DOHH2 (cell line): Measurements from ENCODE around the gene CHMP1B.

Experiments
- H3F3A ChIP-seq: fragments of 200-600 bp; sonication (generic), shearing (Covaris generic); 2 replicates; pipeline ENCODE4 v1.6.0; 2016; ENCODE audit warnings: antibody characterized with exemption, mild to moderate bottlenecking; ENCODE audit not compliant: control insufficient read depth, insufficient read depth
- H3K27ac ChIP-seq: fragments of 200-600 bp; sonication (generic); 2 replicates; pipeline ENCODE4 v1.5.1; 2014; ENCODE audit warnings: low read depth, mild to moderate bottlenecking, low read length, moderate library complexity
- H3K27me3 ChIP-seq: fragments of 200-600 bp; sonication (generic); 2 replicates; pipeline ENCODE4 v1.6.1; 2014; ENCODE audit warnings: mild to moderate bottlenecking, low read length, mixed read lengths; ENCODE audit not compliant: control insufficient read depth
- H3K36me3 ChIP-seq: fragments of 200-600 bp; sonication (generic); 2 replicates; pipeline ENCODE4 v1.6.1; 2014; ENCODE audit warnings: mild to moderate bottlenecking, low read length, moderate library complexity, mixed read lengths; ENCODE audit not compliant: control insufficient read depth
- H3K4me1 ChIP-seq: fragments of 200-600 bp; sonication (generic); 2 replicates; pipeline ENCODE4 v1.6.1; 2014; ENCODE audit warnings: mild to moderate bottlenecking, low read length, mixed read lengths; ENCODE audit not compliant: control insufficient read depth
- H3K4me2 ChIP-seq: fragments of 200-600 bp; sonication (generic); 2 replicates; pipeline ENCODE4 v1.6.0; 2014; ENCODE audit warnings: mild to moderate bottlenecking, low read length, moderate library complexity
- H3K4me3 ChIP-seq: fragments of 200-600 bp; sonication (generic); 2 replicates; pipeline ENCODE4 v1.5.1; 2014; ENCODE audit warnings: mild to moderate bottlenecking, low read length, mixed read lengths
- H3K79me2 ChIP-seq: fragments of 200-600 bp; sonication (generic); 2 replicates; pipeline ENCODE4 v1.6.1; 2014; ENCODE audit warnings: mild to moderate bottlenecking, low read length, mixed read lengths; ENCODE audit not compliant: control insufficient read depth
- H3K9me2 ChIP-seq: fragments of 200-600 bp; sonication (generic); replicated peaks from 2 replicates; pipeline ENCODE4 v1.6.1; 2014; ENCODE audit warnings: mild to moderate bottlenecking, low read length, mixed read lengths; ENCODE audit not compliant: control insufficient read depth
- H3K9me3 ChIP-seq: fragments of 200-600 bp; sonication (generic); 2 replicates; pipeline ENCODE4 v1.6.1; 2014; ENCODE audit warnings: antibody characterized with exemption, low read length, mixed read lengths; ENCODE audit not compliant: control insufficient read depth, insufficient read depth
- H4K20me1 ChIP-seq: fragments of 200-600 bp; sonication (generic); 2 replicates; pipeline ENCODE4 v1.6.0; 2014; ENCODE audit warnings: low read depth, mild to moderate bottlenecking, antibody characterized with exemption, low read length, moderate library complexity; ENCODE audit not compliant: control insufficient read depth, insufficient read depth
- CTCF ChIP-seq: fragments of 200-600 bp; sonication (generic); IDR thresholded peaks from one replicate; pipeline ENCODE4 v1.5.1; 2014; ENCODE audit warnings: antibody characterized with exemption, mild to moderate bottlenecking, low read depth, low read length; ENCODE audit not compliant: poor library complexity, severe bottlenecking
- EZH2phosphoT487 ChIP-seq: fragments of 200-600 bp; sonication (generic); IDR thresholded peaks from 2 replicates; pipeline ENCODE4 v1.6.1; 2017; ENCODE audit warnings: borderline replicate concordance, mild to moderate bottlenecking, antibody characterized with exemption, low read length, moderate library complexity, mixed read lengths

CHMP1B gene

GRCh38 chr18:11821643-11822237 lies 29.5 kb upstream of the CHMP1B start:
- Histone ChIP-seq H3K79me2 (no peaks in the 10 kb centered on the region), H3K4me3 (no peak overlapping the region), H4K20me1 (no peaks in the 10 kb centered on the region), H3K9me3 (no peaks in the 10 kb centered on the region), H3K36me3 (no peaks in the 10 kb centered on the region), H3F3A (no peaks in the 10 kb centered on the region), H3K27ac (no peak overlapping the region), H3K9me2 (no peaks in the 10 kb centered on the region), H3K4me1 (no peaks in the 10 kb centered on the region), H3K27me3 (no peaks in the 10 kb centered on the region), H3K4me2 (no peak overlapping the region)
- no peak for TF ChIP-seq EZH2phosphoT487
- TF ChIP-seq CTCF: no peak

DNA sequence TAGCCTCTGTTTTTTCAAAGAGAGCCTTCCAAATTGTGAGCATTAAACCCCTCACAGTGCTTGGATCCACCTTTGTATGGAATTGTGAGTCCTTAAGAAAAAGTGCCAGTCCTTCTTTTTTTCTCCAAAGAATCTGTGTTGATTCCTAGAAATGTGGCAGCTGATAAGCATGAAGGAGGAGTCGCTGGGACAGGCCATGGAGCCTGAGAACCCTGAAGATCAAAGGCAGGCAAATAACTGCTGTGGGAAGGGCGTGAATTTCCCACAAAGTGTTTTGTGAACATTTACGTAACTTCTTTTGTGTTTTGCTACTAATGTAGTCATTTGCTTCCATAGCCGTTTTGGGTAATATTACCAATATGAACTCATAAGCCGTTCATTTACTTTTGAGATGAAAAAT lies 27.7 kb upstream of the CHMP1B start:
- Histone ChIP-seq H3K79me2 (no peaks in the 10 kb centered on the region), H3K36me3 (no peaks in the 10 kb centered on the region), H3K4me1 (no peaks in the 10 kb centered on the region), H3K27me3 (no peaks in the 10 kb centered on the region), H4K20me1 (no peaks in the 10 kb centered on the region), H3K27ac (no peak overlapping the region), H3K4me2 (no peak overlapping the region), H3K9me3 (no peaks in the 10 kb centered on the region), H3K9me2 (no peaks in the 10 kb centered on the region), H3F3A (no peaks in the 10 kb centered on the region), H3K4me3 (no peak overlapping the region)
- TF ChIP-seq EZH2phosphoT487 (no peak), CTCF (no peak)

DNA sequence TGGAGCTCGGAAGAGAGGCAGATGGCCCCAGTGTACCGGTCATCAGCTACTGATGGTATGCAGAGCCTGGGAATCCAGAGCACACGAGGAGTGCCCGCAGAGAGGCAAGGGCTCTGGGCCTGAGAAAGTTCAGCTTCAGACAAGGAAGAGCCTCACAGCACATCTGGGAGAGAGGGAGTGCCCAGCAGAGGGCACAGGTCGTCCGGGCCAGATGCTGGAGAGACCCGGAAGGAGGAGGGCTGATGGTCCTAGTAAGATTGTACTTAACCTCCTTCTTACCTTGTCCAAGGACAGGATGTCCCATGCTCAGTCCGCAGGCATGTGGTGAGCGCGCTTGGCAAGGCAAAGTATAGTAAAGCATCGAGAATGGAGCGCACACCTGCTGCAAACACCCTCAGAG lies 24.4 kb upstream of the CHMP1B start:
- no peaks in the 10 kb centered on the region for H3F3A ChIP-seq
- no peaks in the 10 kb centered on the region for H4K20me1 ChIP-seq
- H3K27ac ChIP-seq: no peak overlapping the region
- TF ChIP-seq EZH2phosphoT487: no peak
- no peak for TF ChIP-seq CTCF
- no peaks in the 10 kb centered on the region for H3K9me2 ChIP-seq
- no peak overlapping the region for H3K4me2 ChIP-seq
- no peaks in the 10 kb centered on the region for H3K27me3 ChIP-seq
- no peaks in the 10 kb centered on the region for H3K4me1 ChIP-seq
- H3K79me2 ChIP-seq: no peaks in the 10 kb centered on the region
- no peaks in the 10 kb centered on the region for H3K9me3 ChIP-seq
- no peak overlapping the region for H3K4me3 ChIP-seq
- no peaks in the 10 kb centered on the region for H3K36me3 ChIP-seq
